AG09309 (cell line): ENCODE results near the gene PITHD1.
"Not testable (repeated sequence)": the region's sequence is repeated elsewhere in the genome, so short reads cannot be mapped to it uniquely, and the experiment has no call there.

ENCODE experiments used
- DNase-seq: peaks from one replicate; pipeline ENCODE4 v3.0.0-alpha.2; 2010; ENCODE audit warnings: low read depth
- H3K4me3 ChIP-seq: 2 replicates; pipeline ENCODE4 v1.5.1; 2011; ENCODE audit warnings: mild to moderate bottlenecking, low read depth, low read length, moderate library complexity; ENCODE audit not compliant: control insufficient read depth
- CTCF ChIP-seq: IDR thresholded peaks from 2 replicates; pipeline ENCODE4 v1.5.1; 2011; ENCODE audit warnings: mild to moderate bottlenecking, low read depth, low read length, inconsistent platforms; ENCODE audit not compliant: insufficient read depth, control insufficient read depth; ENCODE audit errors: missing control alignments

PITHD1 gene

DNA sequence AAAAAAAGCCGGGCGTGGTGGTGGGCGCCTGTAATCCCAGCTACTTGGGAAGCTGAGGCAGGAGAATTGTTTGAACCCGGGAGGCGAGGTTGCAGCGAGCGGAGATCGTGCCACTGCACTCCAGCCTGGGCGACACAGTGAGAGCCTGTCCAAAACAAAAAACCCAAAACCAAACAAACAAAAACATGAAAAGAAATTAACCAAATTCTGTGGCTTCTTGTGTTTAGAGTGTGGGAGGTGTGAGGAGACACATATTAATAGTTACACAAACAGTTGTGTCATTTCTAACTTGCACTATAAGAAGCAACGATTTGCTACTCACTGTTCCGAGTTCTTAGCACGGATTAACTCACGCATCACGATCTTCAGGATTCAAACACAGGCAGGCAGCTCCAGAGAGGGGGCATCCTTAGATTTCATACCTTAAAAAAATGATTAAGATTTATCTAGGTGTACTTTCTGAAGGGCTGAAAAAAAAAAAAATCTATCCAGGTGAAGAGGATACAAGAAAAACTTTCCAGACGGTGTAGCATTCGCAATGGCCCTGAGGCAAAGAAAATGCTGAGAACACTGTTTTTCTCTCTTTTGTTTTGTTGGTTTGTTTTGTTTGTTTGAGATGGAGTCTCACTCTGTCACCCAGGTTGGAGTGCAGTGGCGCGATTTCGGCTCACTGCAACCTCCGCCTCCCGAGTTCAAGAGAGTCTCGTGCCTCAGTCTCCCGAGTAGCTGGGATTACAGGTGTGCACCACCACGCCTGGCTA, 47.7 kb downstream of the PITHD1 start:
- peak overlapping the region; percentile 92 for H3K4me3 ChIP-seq
- no peak for TF ChIP-seq CTCF
- DNase-seq: no peak

- not testable (repeated sequence) for DNase-seq, H3K4me3 ChIP-seq
These were observed 48.4 kb downstream of the PITHD1 start for GRCh38 chr1:23826590-23826989.

- no peak for TF ChIP-seq CTCF
- H3K4me3 ChIP-seq: no peak overlapping the region
- no peak for DNase-seq
These were observed 49.5 kb downstream of the PITHD1 start for GRCh38 chr1:23827717-23828116.

GRCh38 chr1:23834156-23834555, 55.9 kb downstream of the PITHD1 start:
- H3K4me3 ChIP-seq, DNase-seq: not testable (repeated sequence)

DNA sequence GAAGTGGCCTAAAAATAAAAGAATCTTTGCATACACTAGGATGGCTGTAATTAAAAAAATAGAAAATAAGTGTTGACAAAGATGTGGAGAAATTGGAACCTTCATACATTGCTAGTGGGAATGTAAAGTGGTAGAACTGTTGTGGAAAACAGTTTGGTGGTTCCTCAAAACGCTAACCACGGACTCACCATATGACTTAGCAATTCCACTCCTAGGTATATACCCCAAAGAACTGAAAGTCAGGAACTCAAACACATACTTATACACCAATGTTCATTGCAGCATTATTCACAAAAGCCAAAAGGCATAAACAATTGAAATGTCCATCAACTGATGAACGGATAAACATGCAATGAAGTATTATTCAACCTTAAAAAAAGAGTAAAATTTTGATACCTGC, 57.8 kb downstream of the PITHD1 start:
- TF ChIP-seq CTCF: no peak
- DNase-seq: no peak
- H3K4me3 ChIP-seq: no peak overlapping the region
